Measurements from ENCODE around the gene CDIP1.

DNA sequence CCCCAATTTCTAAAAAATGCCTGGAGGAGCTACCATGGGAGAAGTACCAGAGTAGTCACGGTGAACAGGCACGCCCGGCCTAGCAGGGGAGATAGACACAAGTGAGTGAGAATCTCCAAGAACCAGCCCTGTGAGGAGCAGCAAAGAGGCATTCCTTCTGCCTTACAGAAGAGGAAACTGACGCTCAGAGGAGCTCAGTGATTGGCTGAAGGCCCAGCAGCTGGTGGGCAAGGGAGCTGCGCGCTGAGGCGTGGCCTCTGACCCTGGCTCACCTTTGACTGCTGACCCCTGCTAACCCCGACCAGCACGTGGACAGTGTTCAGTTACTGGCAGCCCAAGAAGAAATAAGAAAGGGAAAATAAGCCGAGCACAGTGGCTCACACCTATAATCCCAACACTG lies 19.4 kb upstream of the CDIP1 start:
- TF ChIP-seq, protein P1, sequence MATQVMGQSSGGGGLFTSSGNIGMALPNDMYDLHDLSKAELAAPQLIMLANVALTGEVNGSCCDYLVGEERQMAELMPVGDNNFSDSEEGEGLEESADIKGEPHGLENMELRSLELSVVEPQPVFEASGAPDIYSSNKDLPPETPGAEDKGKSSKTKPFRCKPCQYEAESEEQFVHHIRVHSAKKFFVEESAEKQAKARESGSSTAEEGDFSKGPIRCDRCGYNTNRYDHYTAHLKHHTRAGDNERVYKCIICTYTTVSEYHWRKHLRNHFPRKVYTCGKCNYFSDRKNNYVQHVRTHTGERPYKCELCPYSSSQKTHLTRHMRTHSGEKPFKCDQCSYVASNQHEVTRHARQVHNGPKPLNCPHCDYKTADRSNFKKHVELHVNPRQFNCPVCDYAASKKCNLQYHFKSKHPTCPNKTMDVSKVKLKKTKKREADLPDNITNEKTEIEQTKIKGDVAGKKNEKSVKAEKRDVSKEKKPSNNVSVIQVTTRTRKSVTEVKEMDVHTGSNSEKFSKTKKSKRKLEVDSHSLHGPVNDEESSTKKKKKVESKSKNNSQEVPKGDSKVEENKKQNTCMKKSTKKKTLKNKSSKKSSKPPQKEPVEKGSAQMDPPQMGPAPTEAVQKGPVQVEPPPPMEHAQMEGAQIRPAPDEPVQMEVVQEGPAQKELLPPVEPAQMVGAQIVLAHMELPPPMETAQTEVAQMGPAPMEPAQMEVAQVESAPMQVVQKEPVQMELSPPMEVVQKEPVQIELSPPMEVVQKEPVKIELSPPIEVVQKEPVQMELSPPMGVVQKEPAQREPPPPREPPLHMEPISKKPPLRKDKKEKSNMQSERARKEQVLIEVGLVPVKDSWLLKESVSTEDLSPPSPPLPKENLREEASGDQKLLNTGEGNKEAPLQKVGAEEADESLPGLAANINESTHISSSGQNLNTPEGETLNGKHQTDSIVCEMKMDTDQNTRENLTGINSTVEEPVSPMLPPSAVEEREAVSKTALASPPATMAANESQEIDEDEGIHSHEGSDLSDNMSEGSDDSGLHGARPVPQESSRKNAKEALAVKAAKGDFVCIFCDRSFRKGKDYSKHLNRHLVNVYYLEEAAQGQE (IDR thresholded peaks at IDR 0.05; ENCODE audit: unreplicated experiment), result no peak
- no peak for TF ChIP-seq CTCF (conservative IDR thresholded peaks at IDR 0.05; ENCODE audit: low read depth in 2 of 2)
- TF ChIP-seq POLR2AphosphoS5 (IDR thresholded peaks at IDR 0.05; ENCODE audit: low read depth), result no peak
- TF ChIP-seq EZH2phosphoT487 (IDR thresholded peaks at IDR 0.05; ENCODE audit: unreplicated experiment), result no peak
- TF ChIP-seq, protein P2, sequence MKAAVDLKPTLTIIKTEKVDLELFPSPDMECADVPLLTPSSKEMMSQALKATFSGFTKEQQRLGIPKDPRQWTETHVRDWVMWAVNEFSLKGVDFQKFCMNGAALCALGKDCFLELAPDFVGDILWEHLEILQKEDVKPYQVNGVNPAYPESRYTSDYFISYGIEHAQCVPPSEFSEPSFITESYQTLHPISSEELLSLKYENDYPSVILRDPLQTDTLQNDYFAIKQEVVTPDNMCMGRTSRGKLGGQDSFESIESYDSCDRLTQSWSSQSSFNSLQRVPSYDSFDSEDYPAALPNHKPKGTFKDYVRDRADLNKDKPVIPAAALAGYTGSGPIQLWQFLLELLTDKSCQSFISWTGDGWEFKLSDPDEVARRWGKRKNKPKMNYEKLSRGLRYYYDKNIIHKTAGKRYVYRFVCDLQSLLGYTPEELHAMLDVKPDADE (IDR thresholded peaks at IDR 0.05), result no peak
